Measurements from ENCODE around the gene MRPL14. TPM values are rescaled to one million over a fixed set of nuclear protein-coding genes. Genes with fewer than 3 reads are reported as not detected.
A peak's percentile ranks its signal among the peaks of the same experiment; 100 is the strongest.
"Not testable (repeated sequence)": the region's sequence is repeated elsewhere in the genome, so short reads cannot be mapped to it uniquely, and the experiment has no call there.

MRPL14 gene
- total RNA-seq, 1 donor from 2014 or later, result 30.3 TPM

DNA sequence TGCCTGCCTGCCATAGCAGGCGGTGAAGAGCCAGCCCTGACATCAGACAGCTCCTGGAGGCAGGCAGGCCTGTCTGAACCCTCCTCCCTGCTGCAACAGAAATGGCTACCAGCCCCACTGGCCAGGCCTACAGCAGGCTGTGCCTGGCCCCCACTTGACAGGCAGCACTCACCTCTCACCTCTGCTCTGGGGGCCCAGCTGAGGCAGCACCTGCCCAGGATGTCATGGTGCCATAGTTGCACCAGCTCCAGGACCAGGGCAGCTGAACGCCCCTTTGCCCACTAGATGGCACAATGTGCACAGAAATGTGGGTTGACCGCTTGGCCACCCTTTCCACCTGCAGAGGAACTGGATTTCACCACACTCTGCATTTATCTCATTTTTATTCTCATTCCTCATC lies 30.6 kb downstream of the MRPL14 start:
- H3K27ac Mint-ChIP-seq (ENCODE audit: unreplicated experiment), result no peak overlapping the region
- peak overlapping the region; percentile 60 for H3K4me3 Mint-ChIP-seq (ENCODE audit: unreplicated experiment)
- DNase-seq (ENCODE audit: low spot score), result peak; percentile 76
- TF ChIP-seq, protein P1, sequence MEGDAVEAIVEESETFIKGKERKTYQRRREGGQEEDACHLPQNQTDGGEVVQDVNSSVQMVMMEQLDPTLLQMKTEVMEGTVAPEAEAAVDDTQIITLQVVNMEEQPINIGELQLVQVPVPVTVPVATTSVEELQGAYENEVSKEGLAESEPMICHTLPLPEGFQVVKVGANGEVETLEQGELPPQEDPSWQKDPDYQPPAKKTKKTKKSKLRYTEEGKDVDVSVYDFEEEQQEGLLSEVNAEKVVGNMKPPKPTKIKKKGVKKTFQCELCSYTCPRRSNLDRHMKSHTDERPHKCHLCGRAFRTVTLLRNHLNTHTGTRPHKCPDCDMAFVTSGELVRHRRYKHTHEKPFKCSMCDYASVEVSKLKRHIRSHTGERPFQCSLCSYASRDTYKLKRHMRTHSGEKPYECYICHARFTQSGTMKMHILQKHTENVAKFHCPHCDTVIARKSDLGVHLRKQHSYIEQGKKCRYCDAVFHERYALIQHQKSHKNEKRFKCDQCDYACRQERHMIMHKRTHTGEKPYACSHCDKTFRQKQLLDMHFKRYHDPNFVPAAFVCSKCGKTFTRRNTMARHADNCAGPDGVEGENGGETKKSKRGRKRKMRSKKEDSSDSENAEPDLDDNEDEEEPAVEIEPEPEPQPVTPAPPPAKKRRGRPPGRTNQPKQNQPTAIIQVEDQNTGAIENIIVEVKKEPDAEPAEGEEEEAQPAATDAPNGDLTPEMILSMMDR (IDR thresholded peaks at IDR 0.05; ENCODE audit: unreplicated experiment), result peak; percentile 59
- peaks cover 9% of the 10 kb centered on the region for H3K27me3 Mint-ChIP-seq (ENCODE audit: unreplicated experiment)
- peaks cover 7% of the 10 kb centered on the region for H3K4me1 Mint-ChIP-seq (ENCODE audit: unreplicated experiment)
- peaks cover 4% of the 10 kb centered on the region for H3K36me3 Mint-ChIP-seq (ENCODE audit: low read depth, unreplicated experiment)
- no peaks in the 10 kb centered on the region for H3K9me3 Mint-ChIP-seq (ENCODE audit: unreplicated experiment)

DNA sequence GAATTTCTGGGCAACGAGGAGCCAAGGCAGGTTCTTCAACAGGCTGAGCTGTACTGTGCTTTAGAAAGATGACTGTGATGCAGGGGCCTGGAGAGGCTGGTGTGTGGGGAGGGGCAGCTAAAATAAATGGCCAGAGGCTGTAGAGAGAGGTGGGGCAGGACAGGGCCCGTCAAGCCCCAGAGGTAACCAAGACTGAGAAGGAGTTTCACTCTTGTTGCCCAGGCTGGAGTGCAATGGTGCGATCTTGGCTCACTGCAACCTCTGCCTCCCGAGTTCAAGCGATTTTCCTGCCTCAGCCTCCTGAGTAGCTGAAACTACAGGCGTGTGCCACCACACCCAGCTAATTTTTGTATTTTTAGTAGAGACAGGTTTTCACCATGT lies 32.0 kb downstream of the MRPL14 start:
- peaks cover 12% of the 10 kb centered on the region for H3K27me3 Mint-ChIP-seq (ENCODE audit: unreplicated experiment)
- not testable (repeated sequence) for H3K36me3 Mint-ChIP-seq (ENCODE audit: low read depth, unreplicated experiment); H3K4me1 Mint-ChIP-seq (ENCODE audit: unreplicated experiment); DNase-seq (ENCODE audit: low spot score); H3K4me3 Mint-ChIP-seq (ENCODE audit: unreplicated experiment); H3K27ac Mint-ChIP-seq (ENCODE audit: unreplicated experiment); H3K9me3 Mint-ChIP-seq (ENCODE audit: unreplicated experiment)

DNA sequence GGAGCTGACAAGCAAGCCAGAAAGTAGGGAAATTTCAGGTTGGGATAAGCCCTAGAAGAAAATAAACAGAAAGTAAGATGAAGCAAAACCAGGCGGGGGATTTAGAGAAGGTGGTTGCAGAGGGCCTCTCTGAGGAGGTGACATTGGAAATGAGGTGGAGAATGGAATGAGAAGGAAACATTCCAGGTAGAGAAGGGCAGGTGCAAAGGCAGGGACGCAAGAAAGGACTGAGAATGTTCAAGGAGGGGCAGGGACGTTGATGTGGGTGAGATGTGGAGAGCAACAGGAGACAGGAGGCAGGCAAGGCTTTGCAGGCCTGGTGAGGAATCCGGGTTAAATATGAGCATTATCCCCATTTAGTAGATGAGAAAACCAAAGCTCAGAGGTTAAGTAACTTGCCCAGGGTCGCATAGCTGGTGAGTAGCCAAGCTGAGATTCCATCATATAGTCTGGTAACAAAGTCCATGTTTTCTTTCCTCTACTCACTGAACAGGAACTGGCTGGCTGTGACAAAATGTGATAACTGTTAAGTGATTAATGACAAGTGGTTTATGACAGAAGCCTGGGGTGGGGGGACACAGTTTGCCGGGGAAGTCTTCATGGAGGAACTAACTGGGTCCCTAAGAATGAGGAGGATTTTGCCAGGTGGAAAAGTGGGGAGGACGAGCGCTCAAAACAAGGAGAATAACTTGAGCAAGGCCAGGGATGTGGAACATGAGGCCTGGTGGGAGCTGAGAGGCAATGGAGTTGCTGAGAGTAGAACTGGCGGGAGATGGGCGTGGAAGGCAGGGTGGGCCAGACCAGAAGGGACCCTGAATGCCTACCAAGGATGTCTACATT lies 32.6 kb downstream of the MRPL14 start:
- Mint-ChIP-seq H3K27me3 (ENCODE audit: unreplicated experiment) (peaks cover 12% of the 10 kb centered on the region), H3K9me3 (ENCODE audit: unreplicated experiment) (no peaks in the 10 kb centered on the region)

DNA sequence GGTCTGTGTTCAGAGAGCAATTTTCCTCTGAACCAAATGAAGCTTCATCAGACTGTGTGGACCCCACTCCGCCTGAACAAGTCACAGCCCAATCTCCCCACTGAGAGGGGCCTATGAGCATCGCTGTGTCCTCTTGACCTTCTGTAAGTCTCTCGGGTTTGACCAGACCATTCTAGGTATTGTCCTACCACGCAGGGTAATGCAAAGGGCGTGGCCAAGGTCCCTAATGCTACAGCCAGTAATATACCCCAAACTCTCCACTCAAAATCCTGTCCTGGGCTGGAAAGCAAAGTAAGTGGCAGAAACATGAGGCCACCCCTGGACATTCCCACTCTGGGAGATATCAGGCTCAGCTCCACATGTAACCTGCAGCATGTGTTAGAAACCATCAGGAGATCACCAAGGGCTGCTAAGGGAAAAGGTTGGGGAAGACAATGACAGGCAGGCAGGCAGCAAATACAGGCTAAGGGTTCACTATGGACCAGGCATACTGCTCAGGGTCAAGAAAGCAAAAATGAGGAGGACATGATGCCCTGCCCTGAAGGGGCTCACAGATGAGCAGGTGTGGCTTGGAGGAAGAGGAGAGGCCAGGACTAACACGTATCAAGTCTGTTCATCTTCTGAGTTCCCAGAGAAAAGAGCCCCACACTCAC lies 33.4 kb downstream of the MRPL14 start:
- Mint-ChIP-seq H3K27me3 (ENCODE audit: unreplicated experiment) (peaks cover 12% of the 10 kb centered on the region), H3K9me3 (ENCODE audit: unreplicated experiment) (no peaks in the 10 kb centered on the region), H3K4me1 (ENCODE audit: unreplicated experiment) (peaks cover 7% of the 10 kb centered on the region), H3K4me3 (ENCODE audit: unreplicated experiment) (no peak overlapping the region), H3K36me3 (ENCODE audit: low read depth, unreplicated experiment) (peaks cover 4% of the 10 kb centered on the region), H3K27ac (ENCODE audit: unreplicated experiment) (no peak overlapping the region)
- TF ChIP-seq, protein P1 (IDR thresholded peaks at IDR 0.05; ENCODE audit: unreplicated experiment), result no peak
- no peak for DNase-seq (ENCODE audit: low spot score)

More for the DNA sequence above, 32.6 kb downstream of the MRPL14 start:
- DNase-seq (ENCODE audit: low spot score), result no peak
- H3K27ac Mint-ChIP-seq (ENCODE audit: unreplicated experiment), result no peak overlapping the region
- H3K4me3 Mint-ChIP-seq (ENCODE audit: unreplicated experiment), result no peak overlapping the region
- TF ChIP-seq, protein P1 (IDR thresholded peaks at IDR 0.05; ENCODE audit: unreplicated experiment), result no peak
- H3K36me3 Mint-ChIP-seq (ENCODE audit: low read depth, unreplicated experiment), result peaks cover 4% of the 10 kb centered on the region
- peaks cover 7% of the 10 kb centered on the region for H3K4me1 Mint-ChIP-seq (ENCODE audit: unreplicated experiment)

DNA sequence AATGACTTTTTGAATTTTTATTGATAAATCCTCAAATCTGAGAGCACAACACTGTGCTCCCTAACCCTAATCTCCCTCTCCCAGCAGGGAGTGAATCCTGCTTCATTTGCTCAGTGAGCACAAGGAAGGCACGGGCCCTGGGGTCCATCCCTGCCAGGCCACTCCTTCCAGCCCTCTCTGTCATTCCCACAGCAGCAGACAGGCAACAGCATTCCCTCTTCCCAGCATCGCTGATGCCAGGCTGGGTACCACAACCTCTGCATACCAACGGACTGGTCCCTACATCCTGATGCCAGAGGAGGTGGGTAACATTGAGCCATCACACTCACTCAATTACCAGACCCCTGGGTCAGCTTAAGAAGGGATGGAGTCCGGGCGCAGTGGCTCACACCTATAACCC lies 34.2 kb downstream of the MRPL14 start:
- peaks cover 4% of the 10 kb centered on the region for H3K36me3 Mint-ChIP-seq (ENCODE audit: low read depth, unreplicated experiment)
- H3K4me3 Mint-ChIP-seq (ENCODE audit: unreplicated experiment), result no peak overlapping the region
- H3K27ac Mint-ChIP-seq (ENCODE audit: unreplicated experiment), result no peak overlapping the region
- peaks cover 7% of the 10 kb centered on the region for H3K4me1 Mint-ChIP-seq (ENCODE audit: unreplicated experiment)
- peaks cover 12% of the 10 kb centered on the region for H3K27me3 Mint-ChIP-seq (ENCODE audit: unreplicated experiment)
- DNase-seq (ENCODE audit: low spot score), result no peak
- TF ChIP-seq, protein P1 (IDR thresholded peaks at IDR 0.05; ENCODE audit: unreplicated experiment), result no peak
- H3K9me3 Mint-ChIP-seq (ENCODE audit: unreplicated experiment), result no peaks in the 10 kb centered on the region

All from endothelial cell (in vitro differentiated cells).